Measurements from ENCODE around the gene ZBTB4. TPM values are rescaled to one million over a fixed set of nuclear protein-coding genes. Genes with fewer than 3 reads are reported as not detected.
"Not testable (repeated sequence)": the region's sequence is repeated elsewhere in the genome, so short reads cannot be mapped to it uniquely, and the experiment has no call there.

The ZBTB4 gene
- polyA plus RNA-seq, 1 experiment: 25.9 TPM

GRCh38 chr17:7484919-7485377 lies 5.5 kb upstream of the ZBTB4 start:
- TF ChIP-seq CTCF (IDR thresholded peaks at IDR 0.05; ENCODE audit: insufficient read depth, low read depth, low read length): no peak
- H3K36me3 ChIP-seq (ENCODE audit: control insufficient read depth, insufficient read depth, low read length): no peaks in the 10 kb centered on the region; the same call in 1 of the 2 replicates

GRCh38 chr17:7484067-7484918 lies 4.9 kb upstream of the ZBTB4 start, which contains the start of gene POLR2A:
Gene POLR2A (plus strand): TSS chr17:7484366.
- TF ChIP-seq CTCF (IDR thresholded peaks at IDR 0.05; ENCODE audit: insufficient read depth, low read depth, low read length): no peak
- H3K4me3 ChIP-seq (ENCODE audit: low read depth, low read length): peak within 1 kb of the TSS; percentile 67
- POLR2A ChIA-PET: interaction anchor here (0.5 to 1.5 kb wide), 8 partner anchors 39 to 1998 kb away, joined by 3 to 7 read pairs (median 3); partner anchors contain the start of genes DERL2, MPDU1, TMEM256 and TNFSF12

More at GRCh38 chr17:7484919-7485377, 5.5 kb upstream of the ZBTB4 start:
- ChIA-PET POLR2A (interaction anchor here (0.5 to 1.5 kb wide), 6 partner anchors 40 to 1999 kb away, joined by 3 to 7 read pairs (median 4); partner anchors contain the start of genes DERL2, TMEM256 and TNFSF12), CTCF (interaction anchor here (2.0 to 4.0 kb wide), 4 partner anchors 29 to 104 kb away, joined by 6 to 24 read pairs (median 14); no protein-coding TSS in a partner anchor)
- no peak for DNase-seq (ENCODE audit: low read depth)
- no peaks in the 10 kb centered on the region for H3K27me3 ChIP-seq (ENCODE audit: control insufficient read depth, insufficient read depth, low read length)
- peak overlapping the region; percentile 67 for H3K4me3 ChIP-seq (ENCODE audit: low read depth, low read length)

GRCh38 chr17:7483255-7484066 lies 4.0 kb upstream of the ZBTB4 start:
- no peak for TF ChIP-seq CTCF (IDR thresholded peaks at IDR 0.05; ENCODE audit: insufficient read depth, low read depth, low read length)
- no peaks in the 10 kb centered on the region for H3K27me3 ChIP-seq (ENCODE audit: control insufficient read depth, insufficient read depth, low read length)
- DNase-seq (ENCODE audit: low read depth): peak; percentile 44
- no peaks in the 10 kb centered on the region for H3K36me3 ChIP-seq (ENCODE audit: control insufficient read depth, insufficient read depth, low read length)
- peak overlapping the region; percentile 67 for H3K4me3 ChIP-seq (ENCODE audit: low read depth, low read length)
- ChIA-PET CTCF (no interaction called here), POLR2A (interaction anchor here (0.6 to 1.5 kb wide), 5 partner anchors 17 to 337 kb away, joined by 3 to 5 read pairs (median 3); partner anchors contain the start of genes MPDU1 and TMEM256)

More at GRCh38 chr17:7484067-7484918, 4.9 kb upstream of the ZBTB4 start, which contains the start of gene POLR2A:
- H3K36me3 ChIP-seq (ENCODE audit: control insufficient read depth, insufficient read depth, low read length): no peaks in the 10 kb centered on the region
- CTCF ChIA-PET: interaction anchor here (2.4 to 2.8 kb wide), 2 partner anchors 47 to 76 kb away, joined by 10 to 17 read pairs; no protein-coding TSS in a partner anchor
- peak; percentile 92 for DNase-seq (ENCODE audit: low read depth)
- H3K27me3 ChIP-seq (ENCODE audit: control insufficient read depth, insufficient read depth, low read length): no peaks in the 10 kb centered on the region

GRCh38 chr17:7482742-7483088 lies 3.3 kb upstream of the ZBTB4 start:
- CTCF ChIA-PET: not testable (repeated sequence)

GRCh38 chr17:7481842-7482741 lies 2.7 kb upstream of the ZBTB4 start:
- CTCF ChIA-PET; POLR2A ChIA-PET; H3K4me3 ChIP-seq (ENCODE audit: low read depth, low read length); H3K36me3 ChIP-seq (ENCODE audit: control insufficient read depth, insufficient read depth, low read length); H3K27me3 ChIP-seq (ENCODE audit: control insufficient read depth, insufficient read depth, low read length); DNase-seq (ENCODE audit: low read depth): not testable (repeated sequence)

More at GRCh38 chr17:7482742-7483088, 3.3 kb upstream of the ZBTB4 start:
- peak overlapping the region; percentile 67 for H3K4me3 ChIP-seq (ENCODE audit: low read depth, low read length)
- not testable (repeated sequence) for DNase-seq (ENCODE audit: low read depth); H3K27me3 ChIP-seq (ENCODE audit: control insufficient read depth, insufficient read depth, low read length); H3K36me3 ChIP-seq (ENCODE audit: control insufficient read depth, insufficient read depth, low read length)
- POLR2A ChIA-PET: interaction anchor here (0.6 kb wide), 1 partner anchor 16 kb away, joined by 3 read pairs; no protein-coding TSS in a partner anchor

- not testable (repeated sequence) for H3K36me3 ChIP-seq (ENCODE audit: control insufficient read depth, insufficient read depth, low read length); H3K27me3 ChIP-seq (ENCODE audit: control insufficient read depth, insufficient read depth, low read length); DNase-seq (ENCODE audit: low read depth); H3K4me3 ChIP-seq (ENCODE audit: low read depth, low read length)
- ChIA-PET CTCF (interaction anchor here (2.0 kb wide), 1 partner anchor 45 kb away, joined by 10 read pairs; no protein-coding TSS in a partner anchor), POLR2A (interaction anchor here (0.6 kb wide), 1 partner anchor 16 kb away, joined by 3 read pairs; no protein-coding TSS in a partner anchor)
Measured at GRCh38 chr17:7481275-7481674, 1.8 kb upstream of the ZBTB4 start, which contains the start of gene SLC35G6. Gene SLC35G6 (plus strand): TSS chr17:7481446. CDS start chr17:7481517, 71 bp downstream.
